ENCODE results near the gene C7. TPM values are rescaled to one million over a fixed set of nuclear protein-coding genes. Genes with fewer than 3 reads are reported as not detected.

Gene C7
- total and polyA plus RNA-seq, 2 of the 8 experiments (the other 6 are each of a cell fraction or from before 2014, with no cell fraction given), result 0.08 TPM; not detected in 1

GRCh38 chr5:40973364-40974004, 64.2 kb downstream of the C7 start:
- no peaks in the 10 kb centered on the region for H3K79me1 ChIP-seq (ENCODE audit: low read depth, low read length)
- no peak overlapping the region for H2BK120ac ChIP-seq (replicated peaks; ENCODE audit: low read depth, low read length)
- ChIA-PET CTCF (ENCODE audit: partially characterized antibody) (interaction anchor here (0.6 kb wide), 1 partner anchor 220 kb away, joined by 3 read pairs; no protein-coding TSS in a partner anchor), POLR2A (ENCODE audit: partially characterized antibody) (no interaction called here)
- no peak overlapping the region for H3K23ac ChIP-seq (ENCODE audit: insufficient read length)
- TF ChIP-seq POLR2AphosphoS5 (IDR thresholded peaks at IDR 0.05; ENCODE audit: low read depth, low read length) (no peak), KDM4A (IDR thresholded peaks at IDR 0.05; ENCODE audit: low read depth, low read length, severe bottlenecking) (no peak), CTBP2 (IDR thresholded peaks at IDR 0.05; ENCODE audit: borderline replicate concordance, insufficient read depth, insufficient read length, low read length) (no peak), JUND (IDR thresholded peaks at IDR 0.05; ENCODE audit: low read length) (no peak), CHD2 (IDR thresholded peaks at IDR 0.05; ENCODE audit: low read length) (no peak), HDAC6 (IDR thresholded peaks at IDR 0.05; ENCODE audit: low read depth, low read length) (no peak), JUN (IDR thresholded peaks at IDR 0.05; ENCODE audit: low read depth, low read length) (no peak), E2F6 (IDR thresholded peaks at IDR 0.05) (no peak), SP4 (IDR thresholded peaks at IDR 0.05; ENCODE audit: low read length) (no peak), EZH2 (IDR thresholded peaks at IDR 0.05; ENCODE audit: low read depth, low read length, severe bottlenecking) (no peak), HDAC2 (IDR thresholded peaks at IDR 0.05; ENCODE audit: borderline replicate concordance in 1 of 2, low read depth in 2 of 2, low read length in 2 of 2) (no peak), PHF8 (conservative IDR thresholded peaks at IDR 0.05; ENCODE audit: low read depth, low read length) (no peak), NRF1 (IDR thresholded peaks at IDR 0.05; ENCODE audit: low read depth, low read length) (no peak)
- H3K23me2 ChIP-seq (ENCODE audit: low read depth, low read length), result no peaks in the 10 kb centered on the region
- H3K27ac ChIP-seq (ENCODE audit: low read depth, low read length), result no peak overlapping the region
- no peak overlapping the region for H3K4ac ChIP-seq (replicated peaks; ENCODE audit: insufficient read length, low read depth, low read length)
- no peak overlapping the region for H2AFZ ChIP-seq (ENCODE audit: low read length)
- H4K5ac ChIP-seq (ENCODE audit: insufficient read length, low read depth, low read length), result no peak overlapping the region
- H2AK5ac ChIP-seq (ENCODE audit: low read depth, low read length), result no peak overlapping the region
- no peak overlapping the region for H2BK12ac ChIP-seq (ENCODE audit: low read depth, low read length)
- H3K4me3 ChIP-seq (ENCODE audit: extremely low read depth in 1 of 4, insufficient read depth in 2 of 4, low read depth in 3 of 4, low read length in 4 of 4), result no peak overlapping the region
- WGBS, 2 experiments (ENCODE audit: extremely low coverage in 1 of 2, insufficient coverage in 1 of 2, insufficient read length in 1 of 2, insufficient replicate concordance in 2 of 2, low coverage in 1 of 2, low lambda C conversion rate in 2 of 2, missing lambda C conversion rate in 1 of 2), result 90% methylated on average over 3 of the region's 3 CpGs; no CpG with 5 or more reads in 1 of the 2 experiments
- no peaks in the 10 kb centered on the region for H3K79me2 ChIP-seq (ENCODE audit: control insufficient read depth in 1 of 2, insufficient read depth in 2 of 2, low read length in 2 of 2)
- no peaks in the 10 kb centered on the region for H3K4me1 ChIP-seq (replicated peaks in 1 of 4; ENCODE audit: control insufficient read depth in 3 of 4, insufficient read depth in 4 of 4, low read length in 3 of 4)
- H4K91ac ChIP-seq (replicated peaks; ENCODE audit: insufficient read length, low read length), result no peak overlapping the region
- H4K20me1 ChIP-seq (replicated peaks in 1 of 2; ENCODE audit: control insufficient read depth in 1 of 2, insufficient read depth in 2 of 2, low read length in 2 of 2), result no peaks in the 10 kb centered on the region
- DNase-seq (ENCODE audit: low read depth in 1 of 2, low spot score in 2 of 2), result no peak
- H4K8ac ChIP-seq (ENCODE audit: extremely low read depth, insufficient read depth, low read length), result no peak overlapping the region
- no peaks in the 10 kb centered on the region for H3K27me3 ChIP-seq (replicated peaks in 1 of 4; ENCODE audit: control insufficient read depth in 3 of 4, extremely low read depth in 1 of 4, insufficient read depth in 3 of 4, low read length in 3 of 4)
- no peak overlapping the region for H3K9ac ChIP-seq (replicated peaks in 1 of 4; ENCODE audit: extremely low read depth in 1 of 4, low read depth in 3 of 4, low read length in 3 of 4)
- H2BK20ac ChIP-seq (ENCODE audit: low read length), result no peak overlapping the region
- H3K36me3 ChIP-seq (ENCODE audit: control insufficient read depth in 2 of 4, insufficient read depth in 4 of 4, low read length in 3 of 4), result no peaks in the 10 kb centered on the region
- H2BK15ac ChIP-seq (ENCODE audit: low read length), result no peak overlapping the region
- no peak for FAIRE-seq
- H3K18ac ChIP-seq (ENCODE audit: extremely low read depth, low read length), result no peak overlapping the region
- no peak overlapping the region for H3K4me2 ChIP-seq (ENCODE audit: insufficient read depth in 1 of 2, low read depth in 2 of 2, low read length in 2 of 2)
- H3K14ac ChIP-seq (ENCODE audit: insufficient read length), result no peak overlapping the region
- no peaks in the 10 kb centered on the region for H3K9me3 ChIP-seq (ENCODE audit: insufficient read depth in 2 of 2, low read depth in 1 of 2, low read length in 1 of 2)
- no peak overlapping the region for H2BK5ac ChIP-seq (ENCODE audit: low read depth, low read length)
- H3K56ac ChIP-seq (replicated peaks; ENCODE audit: insufficient read length, low read depth, low read length), result no peak overlapping the region
